Activated CD4-positive, alpha-beta T cell treated with anti-CD3 and anti-CD28 coated beads, Interleukin-2, amount 10 ng/mL, durations not matched to agents 7 days and 5 days (primary cell): ENCODE measurements around the gene BCR. TPM values are rescaled to one million over a fixed set of nuclear protein-coding genes. Genes with fewer than 3 reads are reported as not detected.
A peak's percentile ranks its signal among the peaks of the same experiment; 100 is the strongest.

Experiments used
- CTCF ChIA-PET: fragments of 350-600 bp; sonication (Branson Sonifier 250); formaldehyde crosslinking; loops from one replicate; lab custom pipeline; 2021; ENCODE audit warnings: antibody characterized with exemption; lab: Charles Lee
- POLR2A ChIA-PET: fragments of 350-600 bp; sonication (Branson Sonifier 250); formaldehyde crosslinking; loops from one replicate; lab custom pipeline; 2021; ENCODE audit warnings: antibody characterized with exemption; lab: Charles Lee
- DNase-seq: peaks from one replicate; pipeline ENCODE4 v3.0.0-alpha.2; 2020
- H3K27ac Mint-ChIP-seq: one replicate; pipeline ENCODE4 v1.8.0; 2021; ENCODE audit warnings: mild to moderate bottlenecking, moderate library complexity, mixed read lengths
- H3K27me3 Mint-ChIP-seq: one replicate; pipeline ENCODE4 v1.8.0; 2021; ENCODE audit warnings: mixed read lengths
- H3K36me3 Mint-ChIP-seq: one replicate; pipeline ENCODE4 v1.8.0; 2021; ENCODE audit warnings: low read depth, mixed read lengths
- H3K4me1 Mint-ChIP-seq: one replicate; pipeline ENCODE4 v1.8.0; 2021; ENCODE audit warnings: mixed read lengths
- H3K4me3 Mint-ChIP-seq: one replicate; pipeline ENCODE4 v1.8.0; 2021; ENCODE audit warnings: mild to moderate bottlenecking, moderate library complexity, mixed read lengths
- H3K9me3 Mint-ChIP-seq: one replicate; pipeline ENCODE4 v1.8.0; 2021; ENCODE audit warnings: mixed read lengths
- total RNA-seq, 2 experiments: library from RNA; stranded (reverse); gene quantifications; one replicate each; pipeline ENCODE4 v1.2.3, GENCODE V29; 2021

Gene BCR
- total RNA-seq, 2 experiments from 2014 or later, result 45.6 to 48.1 TPM

- CTCF ChIA-PET, result interaction anchor here (0.6 to 1.4 kb wide), 2 partner anchors 52 to 108 kb away, joined by 3 read pairs; no protein-coding TSS in a partner anchor
- H3K9me3 Mint-ChIP-seq, result no peaks in the 10 kb centered on the region
- peak; percentile 25 for DNase-seq
Observed at GRCh38 chr22:23182309-23183060, 2.2 kb downstream of the BCR start.

GRCh38 chr22:23183061-23183698, 2.9 kb downstream of the BCR start:
- no peak for DNase-seq
- POLR2A ChIA-PET, result no interaction called here
- H3K4me1 Mint-ChIP-seq, result peaks cover 60% of the 10 kb centered on the region
- H3K9me3 Mint-ChIP-seq, result no peaks in the 10 kb centered on the region
- peak overlapping the region; percentile 11 for H3K27ac Mint-ChIP-seq
- CTCF ChIA-PET, result interaction anchor here (0.6 to 1.7 kb wide), 3 partner anchors 83 to 102 kb away, joined by 3 to 8 read pairs (median 3); no protein-coding TSS in a partner anchor
- no peaks in the 10 kb centered on the region for H3K27me3 Mint-ChIP-seq
- H3K36me3 Mint-ChIP-seq, result peaks cover 38% of the 10 kb centered on the region
- peak overlapping the region; percentile 81 for H3K4me3 Mint-ChIP-seq

More at GRCh38 chr22:23182309-23183060, 2.2 kb downstream of the BCR start:
- Mint-ChIP-seq H3K4me1 (peaks cover 55% of the 10 kb centered on the region), H3K27ac (peak overlapping the region; percentile 65), H3K36me3 (peaks cover 38% of the 10 kb centered on the region), H3K27me3 (no peaks in the 10 kb centered on the region), H3K4me3 (peak overlapping the region; percentile 81)
- POLR2A ChIA-PET, result no interaction called here

GRCh38 chr22:23184100-23184763, 3.9 kb downstream of the BCR start:
- Mint-ChIP-seq H3K4me3 (peak overlapping the region; percentile 81), H3K4me1 (peaks cover 55% of the 10 kb centered on the region), H3K27me3 (no peaks in the 10 kb centered on the region), H3K36me3 (peaks cover 40% of the 10 kb centered on the region), H3K9me3 (no peaks in the 10 kb centered on the region), H3K27ac (peak overlapping the region; percentile 66)
- ChIA-PET CTCF (interaction anchor here (0.9 to 1.7 kb wide), 3 partner anchors 13 to 101 kb away, joined by 3 to 8 read pairs (median 3); no protein-coding TSS in a partner anchor), POLR2A (interaction anchor here (0.6 kb wide), 1 partner anchor 87 kb away, joined by 4 read pairs; no protein-coding TSS in a partner anchor)
- DNase-seq, result no peak

GRCh38 chr22:23184764-23185113, 4.4 kb downstream of the BCR start:
- no peaks in the 10 kb centered on the region for H3K27me3 Mint-ChIP-seq
- CTCF ChIA-PET, result interaction anchor here (0.9 to 2.0 kb wide), 3 partner anchors 12 to 97 kb away, joined by 3 to 8 read pairs (median 6); no protein-coding TSS in a partner anchor
- DNase-seq, result no peak
- H3K4me3 Mint-ChIP-seq, result peak overlapping the region; percentile 27
- POLR2A ChIA-PET, result no interaction called here
- H3K4me1 Mint-ChIP-seq, result peaks cover 53% of the 10 kb centered on the region
- peak overlapping the region; percentile 66 for H3K27ac Mint-ChIP-seq
- no peaks in the 10 kb centered on the region for H3K9me3 Mint-ChIP-seq
- peaks cover 41% of the 10 kb centered on the region for H3K36me3 Mint-ChIP-seq

DNA sequence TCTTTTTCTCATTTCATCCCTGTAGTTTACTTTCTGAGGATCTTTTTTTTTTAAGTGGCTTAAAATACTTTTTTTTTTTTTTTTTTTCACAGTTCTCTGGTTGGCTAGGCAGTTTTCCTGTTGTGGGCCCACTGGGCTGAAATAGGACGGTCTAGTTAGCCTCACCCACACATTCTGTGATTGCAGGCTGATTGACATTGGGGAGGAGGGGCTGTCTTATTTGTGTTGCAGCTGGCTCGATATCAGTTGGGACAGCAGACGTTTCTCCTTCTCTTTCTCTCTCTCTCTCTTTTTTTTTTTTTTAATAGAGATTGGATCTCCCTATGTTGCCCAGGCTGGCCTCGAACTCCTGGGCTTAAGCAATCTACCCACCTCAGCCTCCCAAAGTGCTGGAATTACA, 6.9 kb downstream of the BCR start:
- no peaks in the 10 kb centered on the region for H3K9me3 Mint-ChIP-seq
- DNase-seq, result no peak
- POLR2A ChIA-PET, result interaction anchor here (0.7 kb wide), 1 partner anchor 32 kb away, joined by 3 read pairs; no protein-coding TSS in a partner anchor
- H3K27me3 Mint-ChIP-seq, result no peaks in the 10 kb centered on the region
- peaks cover 44% of the 10 kb centered on the region for H3K4me1 Mint-ChIP-seq
- CTCF ChIA-PET, result interaction anchor here (0.6 to 1.6 kb wide), 3 partner anchors 9 to 64 kb away, joined by 3 to 5 read pairs (median 4); no protein-coding TSS in a partner anchor
- H3K36me3 Mint-ChIP-seq, result peaks cover 34% of the 10 kb centered on the region
- H3K4me3 Mint-ChIP-seq, result no peak overlapping the region
- no peak overlapping the region for H3K27ac Mint-ChIP-seq

- DNase-seq, result no peak
- Mint-ChIP-seq H3K4me1 (peaks cover 35% of the 10 kb centered on the region), H3K4me3 (no peak overlapping the region), H3K36me3 (peaks cover 27% of the 10 kb centered on the region), H3K27ac (no peak overlapping the region), H3K27me3 (no peaks in the 10 kb centered on the region), H3K9me3 (no peaks in the 10 kb centered on the region)
- ChIA-PET POLR2A (no interaction called here), CTCF (interaction anchor here (0.6 kb wide), 1 partner anchor 1378 kb away, joined by 4 read pairs; no protein-coding TSS in a partner anchor)
Observed at GRCh38 chr22:23187871-23188700, 7.8 kb downstream of the BCR start.

DNA sequence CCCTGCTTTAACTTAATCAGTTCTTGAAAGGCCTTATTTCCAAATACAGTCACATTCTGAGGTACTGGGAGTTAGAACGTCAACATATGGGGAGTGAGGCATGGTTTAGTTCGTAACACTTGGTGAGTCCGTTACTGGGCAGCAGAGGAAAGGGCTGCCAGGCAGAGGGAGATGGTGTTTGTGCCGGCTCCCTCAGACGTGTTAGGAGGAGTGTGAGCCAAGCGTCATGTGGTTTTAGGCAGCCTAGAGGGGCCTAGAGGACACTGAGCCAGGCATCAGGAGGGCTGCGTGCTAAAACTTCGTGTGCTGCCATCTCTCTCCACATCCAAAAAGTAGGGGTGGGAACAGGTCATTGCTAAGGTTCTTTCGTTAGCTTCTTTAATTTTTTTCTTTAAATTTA, 10.2 kb downstream of the BCR start:
- H3K27me3 Mint-ChIP-seq, result no peaks in the 10 kb centered on the region
- no peaks in the 10 kb centered on the region for H3K9me3 Mint-ChIP-seq
- POLR2A ChIA-PET, result no interaction called here
- CTCF ChIA-PET, result interaction anchor here (1.5 kb wide), 1 partner anchor 92 kb away, joined by 4 read pairs; no protein-coding TSS in a partner anchor
- peaks cover 18% of the 10 kb centered on the region for H3K36me3 Mint-ChIP-seq
- peaks cover 21% of the 10 kb centered on the region for H3K4me1 Mint-ChIP-seq
- DNase-seq, result no peak
- no peak overlapping the region for H3K27ac Mint-ChIP-seq
- no peak overlapping the region for H3K4me3 Mint-ChIP-seq

DNA sequence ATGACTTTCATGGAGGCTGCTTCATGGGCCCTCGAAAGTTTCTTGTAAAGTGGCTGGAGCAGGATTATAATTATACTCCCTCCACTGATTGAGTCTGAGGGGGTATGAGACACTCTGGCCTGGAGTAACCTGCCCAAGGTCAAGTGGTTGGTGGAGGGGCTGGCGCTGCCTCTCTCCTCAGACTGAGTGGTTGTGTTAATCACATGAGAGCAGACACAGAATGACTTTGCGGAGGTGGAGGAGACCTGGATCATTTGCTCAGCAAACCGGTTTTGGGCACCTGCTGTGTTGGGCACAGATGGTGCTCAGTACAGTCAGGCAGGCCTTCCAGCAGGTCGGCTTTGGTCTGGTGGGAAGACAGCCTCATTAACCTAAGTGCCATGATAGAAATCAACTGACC, 11.8 kb downstream of the BCR start:
- peaks cover 12% of the 10 kb centered on the region for H3K4me1 Mint-ChIP-seq
- no peak for DNase-seq
- peaks cover 6% of the 10 kb centered on the region for H3K36me3 Mint-ChIP-seq
- no peaks in the 10 kb centered on the region for H3K9me3 Mint-ChIP-seq
- no peak overlapping the region for H3K27ac Mint-ChIP-seq
- H3K4me3 Mint-ChIP-seq, result no peak overlapping the region
- ChIA-PET POLR2A (no interaction called here), CTCF (no interaction called here)
- H3K27me3 Mint-ChIP-seq, result no peaks in the 10 kb centered on the region

DNA sequence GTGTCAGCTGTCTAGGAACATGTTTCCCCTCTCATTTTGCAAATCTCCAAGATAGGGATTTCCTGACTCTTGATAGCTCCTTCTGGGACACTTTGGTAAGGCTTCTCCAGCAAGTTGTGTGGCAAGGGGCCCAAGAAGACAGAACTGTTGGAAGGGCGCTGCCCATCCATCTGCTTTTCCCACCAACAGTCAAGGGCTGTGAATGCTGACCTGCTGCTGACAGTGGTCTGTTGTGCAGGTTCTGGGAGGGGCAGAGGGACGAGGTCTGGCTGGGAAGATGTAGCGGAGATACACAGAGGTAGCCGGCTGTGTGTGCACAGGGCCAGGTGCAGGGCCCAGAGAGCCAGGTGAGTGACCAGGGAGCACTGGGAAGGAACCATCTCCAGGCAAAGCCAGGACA, 12.2 kb downstream of the BCR start:
- H3K27me3 Mint-ChIP-seq, result no peaks in the 10 kb centered on the region
- no peak overlapping the region for H3K27ac Mint-ChIP-seq
- CTCF ChIA-PET, result no interaction called here
- POLR2A ChIA-PET, result no interaction called here
- DNase-seq, result no peak
- H3K4me3 Mint-ChIP-seq, result no peak overlapping the region
- H3K4me1 Mint-ChIP-seq, result peaks cover 9% of the 10 kb centered on the region
- peaks cover 3% of the 10 kb centered on the region for H3K36me3 Mint-ChIP-seq
- H3K9me3 Mint-ChIP-seq, result no peaks in the 10 kb centered on the region

GRCh38 chr22:23193196-23193827, 13.0 kb downstream of the BCR start:
- Mint-ChIP-seq H3K36me3 (peaks cover 4% of the 10 kb centered on the region), H3K27me3 (no peaks in the 10 kb centered on the region), H3K4me3 (no peak overlapping the region), H3K27ac (no peak overlapping the region), H3K9me3 (no peaks in the 10 kb centered on the region), H3K4me1 (peaks cover 6% of the 10 kb centered on the region)
- ChIA-PET POLR2A (no interaction called here), CTCF (no interaction called here)
- no peak for DNase-seq

DNA sequence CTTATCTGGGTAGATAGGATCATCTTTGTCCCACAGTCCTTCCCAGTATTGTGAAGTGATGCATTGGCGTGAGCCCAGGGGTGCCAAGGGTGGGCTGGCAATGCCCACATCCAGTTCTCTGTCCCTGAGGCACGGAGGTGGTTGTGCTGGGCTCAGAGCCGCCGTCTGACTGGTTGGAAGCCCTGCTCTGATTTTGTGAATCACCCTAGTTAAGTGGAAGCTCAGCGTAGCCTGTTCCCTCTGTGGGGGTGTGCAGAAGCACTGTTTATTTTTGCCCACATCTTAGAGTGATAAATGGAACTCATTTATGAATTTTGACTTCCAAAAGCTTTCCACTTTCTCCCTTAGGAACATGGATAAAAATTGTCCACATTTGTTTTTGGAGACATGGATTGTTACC, 13.6 kb downstream of the BCR start:
- DNase-seq, result no peak
- ChIA-PET POLR2A (no interaction called here), CTCF (no interaction called here)
- H3K9me3 Mint-ChIP-seq, result no peaks in the 10 kb centered on the region
- no peaks in the 10 kb centered on the region for H3K27me3 Mint-ChIP-seq
- H3K36me3 Mint-ChIP-seq, result peaks cover 6% of the 10 kb centered on the region
- no peak overlapping the region for H3K27ac Mint-ChIP-seq
- no peak overlapping the region for H3K4me3 Mint-ChIP-seq
- peaks cover 8% of the 10 kb centered on the region for H3K4me1 Mint-ChIP-seq

- DNase-seq, result no peak
- ChIA-PET POLR2A (no interaction called here), CTCF (no interaction called here)
- Mint-ChIP-seq H3K27me3 (no peaks in the 10 kb centered on the region), H3K4me1 (peaks cover 8% of the 10 kb centered on the region), H3K36me3 (peaks cover 3% of the 10 kb centered on the region), H3K27ac (no peak overlapping the region), H3K4me3 (no peak overlapping the region), H3K9me3 (no peaks in the 10 kb centered on the region)
Observed at GRCh38 chr22:23196165-23196564, 15.9 kb downstream of the BCR start.
